ENCODE measurements around the gene KCNRG. TPM values are rescaled to one million over a fixed set of nuclear protein-coding genes. Genes with fewer than 3 reads are reported as not detected.
A peak's percentile ranks its signal among the peaks of the same experiment; 100 is the strongest.

Gene KCNRG
- polyA plus RNA-seq, 1 donor (not counting 4 experiments of a cell fraction or from before 2014, with no cell fraction given) = 0.90 TPM

DNA sequence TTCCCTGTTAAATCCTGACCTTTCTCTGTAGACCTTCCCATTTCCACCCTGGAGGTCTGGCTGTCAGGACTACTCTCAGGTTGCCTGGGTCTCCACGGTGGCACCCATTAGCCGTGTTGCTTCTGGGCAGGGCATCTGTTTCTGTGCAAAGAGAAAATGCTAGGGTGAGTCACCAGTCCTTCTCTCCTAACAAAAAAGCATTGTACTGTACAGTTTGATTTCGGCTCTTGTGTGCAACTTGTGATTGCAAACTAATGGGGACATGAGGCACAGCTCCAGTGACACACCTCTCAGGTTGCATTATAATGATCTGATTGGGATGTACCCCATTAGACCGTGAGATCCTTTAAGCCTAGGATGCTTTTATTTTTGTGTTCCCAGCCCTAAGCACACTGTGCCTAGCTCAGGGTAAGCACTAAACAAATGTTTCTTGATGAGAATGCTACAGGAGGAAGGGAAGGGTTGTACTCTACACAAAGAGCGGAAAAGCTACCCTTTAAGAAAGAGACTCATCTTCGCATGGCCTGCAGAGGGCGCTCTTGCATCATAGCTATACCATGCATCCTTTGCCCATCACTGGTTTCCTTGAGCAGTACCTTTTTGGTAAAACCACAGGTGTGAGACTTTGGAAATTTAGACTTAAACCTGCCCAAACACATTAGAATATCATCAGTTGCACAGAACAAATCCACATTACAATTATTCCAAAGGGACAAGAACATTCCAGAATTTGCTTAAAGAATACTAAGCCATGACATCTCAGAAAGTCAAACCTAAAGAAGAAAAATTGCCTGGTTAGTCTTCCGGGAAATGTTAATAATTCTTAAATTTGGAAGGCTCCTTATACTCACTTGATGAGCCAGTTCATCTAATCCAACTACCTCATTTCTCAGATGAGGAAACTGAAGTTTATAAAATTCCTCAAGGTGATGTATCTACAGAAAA is 38.7 kb upstream of the KCNRG start:
- Histone ChIP-seq H3K36me3 (ENCODE audit: control insufficient read depth in 2 of 2, extremely low read depth in 1 of 2, insufficient read depth in 2 of 2, low read length in 2 of 2) (no peaks in the 10 kb centered on the region), H3K27me3 (ENCODE audit: control insufficient read depth, extremely low read depth, insufficient read depth, low read length) (no peaks in the 10 kb centered on the region), H3K9me3 (ENCODE audit: control insufficient read depth, low read depth, low read length) (no peaks in the 10 kb centered on the region), H2AFZ (ENCODE audit: control insufficient read depth, low read length) (no peak overlapping the region), H3K4me2 (ENCODE audit: control insufficient read depth, extremely low read depth, insufficient read depth, low read depth, low read length) (no peak overlapping the region), H4K20me1 (ENCODE audit: control insufficient read depth, extremely low read depth, insufficient read depth, low read length) (no peaks in the 10 kb centered on the region), H3K4me1 (ENCODE audit: control insufficient read depth, extremely low read depth, insufficient read depth, low read length) (peaks cover 3% of the 10 kb centered on the region), H3K79me2 (ENCODE audit: control insufficient read depth, insufficient read depth, low read length) (no peaks in the 10 kb centered on the region), H3K27ac (ENCODE audit: control insufficient read depth, insufficient read depth, low read length) (no peak overlapping the region), H3K9ac (ENCODE audit: control insufficient read depth, extremely low read depth, insufficient read depth, low read length) (no peak overlapping the region), H3K9me1 (ENCODE audit: control insufficient read depth, extremely low read depth, insufficient read depth, low read length) (no peaks in the 10 kb centered on the region), H3K4me3 (ENCODE audit: control insufficient read depth in 2 of 3, extremely low read depth in 1 of 3, insufficient read depth in 2 of 3, low read depth in 1 of 3, low read length in 3 of 3) (no peak overlapping the region)
- TF ChIP-seq, protein P1, sequence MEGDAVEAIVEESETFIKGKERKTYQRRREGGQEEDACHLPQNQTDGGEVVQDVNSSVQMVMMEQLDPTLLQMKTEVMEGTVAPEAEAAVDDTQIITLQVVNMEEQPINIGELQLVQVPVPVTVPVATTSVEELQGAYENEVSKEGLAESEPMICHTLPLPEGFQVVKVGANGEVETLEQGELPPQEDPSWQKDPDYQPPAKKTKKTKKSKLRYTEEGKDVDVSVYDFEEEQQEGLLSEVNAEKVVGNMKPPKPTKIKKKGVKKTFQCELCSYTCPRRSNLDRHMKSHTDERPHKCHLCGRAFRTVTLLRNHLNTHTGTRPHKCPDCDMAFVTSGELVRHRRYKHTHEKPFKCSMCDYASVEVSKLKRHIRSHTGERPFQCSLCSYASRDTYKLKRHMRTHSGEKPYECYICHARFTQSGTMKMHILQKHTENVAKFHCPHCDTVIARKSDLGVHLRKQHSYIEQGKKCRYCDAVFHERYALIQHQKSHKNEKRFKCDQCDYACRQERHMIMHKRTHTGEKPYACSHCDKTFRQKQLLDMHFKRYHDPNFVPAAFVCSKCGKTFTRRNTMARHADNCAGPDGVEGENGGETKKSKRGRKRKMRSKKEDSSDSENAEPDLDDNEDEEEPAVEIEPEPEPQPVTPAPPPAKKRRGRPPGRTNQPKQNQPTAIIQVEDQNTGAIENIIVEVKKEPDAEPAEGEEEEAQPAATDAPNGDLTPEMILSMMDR (optimal IDR thresholded peaks at IDR 0.05 in 1 of 3, IDR thresholded peaks at IDR 0.05 in 1 of 3, conservative IDR thresholded peaks at IDR 0.05 in 1 of 3; ENCODE audit: extremely low read depth in 1 of 3, insufficient read depth in 2 of 3, low read length in 3 of 3) = peak; percentile 82 to 94 (median 92)
- TF ChIP-seq EZH2 (IDR thresholded peaks at IDR 0.05; ENCODE audit: low read length) = no peak
- DNase-seq (ENCODE audit: low read depth, low spot score) = no peak
- peak; percentile 80 for FAIRE-seq
- dilution Hi-C loops (cut with MboI; ENCODE audit: extremely low pct_ligation_motif_present, low sequenced_read_pairs) = no loop called here

DNA sequence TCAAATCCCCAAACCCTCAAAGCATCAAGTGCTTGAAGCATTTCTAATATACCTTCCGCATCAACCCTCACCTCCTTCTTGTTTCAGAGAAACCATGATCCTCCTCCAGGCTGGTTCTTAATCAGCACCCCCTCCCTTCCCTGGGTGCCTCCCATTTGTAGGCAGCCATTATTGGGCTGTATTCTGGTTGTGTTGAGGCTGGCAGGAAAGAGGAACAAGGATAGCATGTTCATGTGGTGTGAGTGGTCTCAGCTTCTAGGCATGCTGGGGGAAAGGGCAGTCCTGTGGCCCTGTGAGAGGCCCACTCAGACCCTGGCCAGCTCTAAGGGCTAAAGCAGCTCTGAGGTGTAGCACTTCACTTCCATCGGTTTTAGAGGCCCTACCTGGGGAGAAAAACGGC is 37.3 kb upstream of the KCNRG start:
- dilution Hi-C loops (cut with MboI; ENCODE audit: extremely low pct_ligation_motif_present, low sequenced_read_pairs) = no loop called here

More for the DNA sequence above, 37.3 kb upstream of the KCNRG start:
- no peaks in the 10 kb centered on the region for H4K20me1 ChIP-seq (ENCODE audit: control insufficient read depth, extremely low read depth, insufficient read depth, low read length)
- no peaks in the 10 kb centered on the region for H3K36me3 ChIP-seq (ENCODE audit: control insufficient read depth in 2 of 2, extremely low read depth in 1 of 2, insufficient read depth in 2 of 2, low read length in 2 of 2)
- FAIRE-seq = no peak
- peaks cover 3% of the 10 kb centered on the region for H3K4me1 ChIP-seq (ENCODE audit: control insufficient read depth, extremely low read depth, insufficient read depth, low read length)
- no peaks in the 10 kb centered on the region for H3K9me3 ChIP-seq (ENCODE audit: control insufficient read depth, low read depth, low read length)
- H3K79me2 ChIP-seq (ENCODE audit: control insufficient read depth, insufficient read depth, low read length) = no peaks in the 10 kb centered on the region
- no peaks in the 10 kb centered on the region for H3K9me1 ChIP-seq (ENCODE audit: control insufficient read depth, extremely low read depth, insufficient read depth, low read length)
- DNase-seq (ENCODE audit: low read depth, low spot score) = no peak
- H3K27me3 ChIP-seq (ENCODE audit: control insufficient read depth, extremely low read depth, insufficient read depth, low read length) = no peaks in the 10 kb centered on the region
- no peak overlapping the region for H2AFZ ChIP-seq (ENCODE audit: control insufficient read depth, low read length)
- TF ChIP-seq EZH2 (IDR thresholded peaks at IDR 0.05; ENCODE audit: low read length) = no peak
- TF ChIP-seq, protein P1 (optimal IDR thresholded peaks at IDR 0.05 in 1 of 3, IDR thresholded peaks at IDR 0.05 in 1 of 3, conservative IDR thresholded peaks at IDR 0.05 in 1 of 3; ENCODE audit: extremely low read depth in 1 of 3, insufficient read depth in 2 of 3, low read length in 3 of 3) = no peak
- no peak overlapping the region for H3K4me2 ChIP-seq (ENCODE audit: control insufficient read depth, extremely low read depth, insufficient read depth, low read depth, low read length)
- no peak overlapping the region for H3K27ac ChIP-seq (ENCODE audit: control insufficient read depth, insufficient read depth, low read length)
- no peak overlapping the region for H3K9ac ChIP-seq (ENCODE audit: control insufficient read depth, extremely low read depth, insufficient read depth, low read length)
- H3K4me3 ChIP-seq (ENCODE audit: control insufficient read depth in 2 of 3, extremely low read depth in 1 of 3, insufficient read depth in 2 of 3, low read depth in 1 of 3, low read length in 3 of 3) = no peak overlapping the region
